Suprapubic skin (tissue), 4 donors: ENCODE measurements around the gene EXOC3.

Experiments used
- CTCF ChIP-seq, 2 donors: fragments of 200-600 bp in 1 of 2; fragments of 450-650 bp in 1 of 2; sonication (generic) in 1 of 2; IDR thresholded peaks; one replicate each; pipeline ENCODE4 v1.5.1; 2016 to 2019; ENCODE audit warnings: antibody characterized with exemption in 2 of 2, mild to moderate bottlenecking in 1 of 2, moderate library complexity in 1 of 2
- EP300 ChIP-seq: sonication (generic); formaldehyde crosslinking; IDR thresholded peaks from one replicate; pipeline ENCODE4 v1.6.1; 2017; ENCODE audit warnings: antibody characterized with exemption
- POLR2A ChIP-seq, 2 donors: fragments of 450-650 bp; IDR thresholded peaks; one replicate each; pipeline ENCODE4 v1.6.1; 2017; ENCODE audit warnings: antibody characterized with exemption in 2 of 2, mild to moderate bottlenecking in 2 of 2, moderate library complexity in 2 of 2
- POLR2AphosphoS5 ChIP-seq, 3 donors: sonication (generic); formaldehyde crosslinking; IDR thresholded peaks; one replicate each; pipeline ENCODE4 v1.6.1; 2017; ENCODE audit warnings: antibody characterized with exemption in 3 of 3

- TF ChIP-seq EP300 (no peak), POLR2A (IDR thresholded peaks at IDR 0.05) (no peak), CTCF (IDR thresholded peaks at IDR 0.05) (no peak), POLR2AphosphoS5 (IDR thresholded peaks at IDR 0.05) (no peak)
These were observed 54.2 kb downstream of the EXOC3 start for GRCh38 chr5:497090-497700.
